Left lobe of liver (tissue), 2 donors: ENCODE measurements around the gene NOVA1. TPM values are rescaled to one million over a fixed set of nuclear protein-coding genes. Genes with fewer than 3 reads are reported as not detected.
"Not testable (repeated sequence)": the region's sequence is repeated elsewhere in the genome, so short reads cannot be mapped to it uniquely, and the experiment has no call there.

ENCODE experiments used
- ATAC-seq: fragments of 200-7000 bp; cut with Tn5 transposase; one replicate; pipeline ENCODE4 v1.9.1; 2020; ENCODE audit warnings: mild to moderate bottlenecking, moderate library complexity
- DNase-seq: peaks from one replicate; pipeline ENCODE4 v3.0.0-alpha.2; 2020; ENCODE audit warnings: low spot score
- total RNA-seq: library from RNA; stranded (reverse); gene quantifications from one replicate; pipeline ENCODE4 v1.2.1, GENCODE V29; 2021
- donor health status: DM: no; HTN: no; CAD: no; lungs with moderate emphysema.
- donor health status: DM: no; HTN: yes; CAD: no.

Gene NOVA1, protein sequence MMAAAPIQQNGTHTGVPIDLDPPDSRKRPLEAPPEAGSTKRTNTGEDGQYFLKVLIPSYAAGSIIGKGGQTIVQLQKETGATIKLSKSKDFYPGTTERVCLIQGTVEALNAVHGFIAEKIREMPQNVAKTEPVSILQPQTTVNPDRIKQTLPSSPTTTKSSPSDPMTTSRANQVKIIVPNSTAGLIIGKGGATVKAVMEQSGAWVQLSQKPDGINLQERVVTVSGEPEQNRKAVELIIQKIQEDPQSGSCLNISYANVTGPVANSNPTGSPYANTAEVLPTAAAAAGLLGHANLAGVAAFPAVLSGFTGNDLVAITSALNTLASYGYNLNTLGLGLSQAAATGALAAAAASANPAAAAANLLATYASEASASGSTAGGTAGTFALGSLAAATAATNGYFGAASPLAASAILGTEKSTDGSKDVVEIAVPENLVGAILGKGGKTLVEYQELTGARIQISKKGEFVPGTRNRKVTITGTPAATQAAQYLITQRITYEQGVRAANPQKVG
- total RNA-seq, result 0.25 TPM

DNA sequence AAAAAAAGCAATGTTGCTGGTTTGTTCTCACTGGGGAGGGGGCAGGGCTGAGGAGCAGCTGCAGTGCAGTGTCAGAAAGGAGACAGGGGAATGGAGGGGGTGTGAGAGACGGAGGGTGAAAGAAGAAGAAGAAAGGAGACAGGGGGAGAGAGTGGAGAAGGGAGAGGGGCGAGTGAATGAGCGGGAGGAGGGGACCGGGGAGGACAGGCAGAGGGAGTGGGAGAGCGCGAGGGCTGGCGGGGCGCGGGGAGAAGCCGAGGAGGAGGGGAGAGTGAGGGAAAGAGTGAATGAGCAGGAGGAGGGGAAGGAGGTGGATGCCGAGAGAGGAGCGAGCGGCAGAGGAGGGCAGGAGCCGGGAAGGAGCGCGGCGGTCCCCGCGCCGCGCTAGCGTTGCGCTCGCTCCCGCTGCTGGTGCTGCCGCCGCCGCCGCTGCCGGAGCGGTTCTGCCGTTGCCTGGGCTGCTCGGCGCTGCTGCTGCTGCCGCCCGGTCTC, at the start of gene NOVA1:
NOVA1 (minus strand) TSS at position 445 of the 492 bp plus-strand sequence. CDS start 597 bp downstream, outside the sequence.
- no peak for DNase-seq
- peak; percentile 67 for ATAC-seq

DNA sequence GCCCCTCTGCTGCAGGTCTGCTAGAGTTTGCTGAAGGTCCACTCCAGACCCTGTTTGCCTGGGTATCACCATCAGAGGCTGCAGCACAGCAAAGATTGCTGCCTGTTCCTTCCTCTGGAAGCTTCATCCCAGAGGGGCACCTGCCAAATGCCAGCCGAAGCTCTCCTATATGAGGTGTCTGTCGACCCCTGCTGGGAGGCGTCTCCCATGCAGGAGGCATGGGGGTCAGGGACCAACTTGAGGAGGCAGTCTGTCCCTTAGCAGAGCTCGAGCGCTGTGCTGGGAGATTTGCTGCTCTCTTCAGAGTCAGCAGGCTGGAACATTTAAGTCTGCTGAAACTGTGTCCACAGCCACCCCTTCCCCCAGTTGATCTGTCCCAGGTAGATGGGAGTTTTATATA, 47.2 kb upstream of the NOVA1 start:
- not testable (repeated sequence) for DNase-seq, ATAC-seq

DNA sequence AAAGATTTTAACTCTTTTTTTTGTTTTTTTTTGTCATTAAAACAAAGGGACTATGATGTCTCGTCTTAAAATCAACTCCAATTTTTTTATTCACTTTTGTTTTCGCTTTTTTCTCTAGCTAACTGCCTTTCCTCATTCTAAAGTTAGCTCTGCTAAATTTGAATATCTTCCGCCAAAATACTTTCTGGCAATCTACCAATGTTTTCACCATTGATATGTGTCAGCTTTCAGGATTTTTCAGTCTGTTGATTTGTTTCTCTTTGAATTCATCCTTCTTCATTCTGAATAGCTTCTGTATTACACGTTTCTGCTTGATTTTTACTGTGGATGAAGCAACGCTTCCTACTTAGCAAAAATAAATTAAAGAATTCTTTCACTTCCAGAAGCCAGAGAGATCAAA, 38.7 kb upstream of the NOVA1 start:
- ATAC-seq, result no peak

DNA sequence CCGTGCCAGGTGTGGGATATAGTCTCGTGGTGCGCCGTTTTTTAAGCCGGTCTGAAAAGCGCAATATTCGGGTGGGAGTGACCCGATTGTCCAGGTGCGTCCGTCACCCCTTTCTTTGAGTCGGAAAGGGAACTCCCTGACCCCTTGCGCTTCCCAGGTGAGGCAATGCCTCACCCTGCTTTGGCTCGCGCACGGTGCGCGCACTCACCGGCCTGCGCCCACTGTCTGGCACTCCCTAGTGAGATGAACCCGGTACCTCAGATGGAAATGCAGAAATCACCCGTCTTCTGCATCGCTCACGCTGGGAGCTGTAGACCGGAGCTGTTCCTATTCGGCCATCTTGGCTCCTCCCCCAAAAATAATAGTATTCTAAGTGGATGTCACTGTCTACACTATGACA, 37.1 kb upstream of the NOVA1 start:
- not testable (repeated sequence) for DNase-seq, ATAC-seq

More for the DNA sequence above, 38.7 kb upstream of the NOVA1 start:
- no peak for DNase-seq

DNA sequence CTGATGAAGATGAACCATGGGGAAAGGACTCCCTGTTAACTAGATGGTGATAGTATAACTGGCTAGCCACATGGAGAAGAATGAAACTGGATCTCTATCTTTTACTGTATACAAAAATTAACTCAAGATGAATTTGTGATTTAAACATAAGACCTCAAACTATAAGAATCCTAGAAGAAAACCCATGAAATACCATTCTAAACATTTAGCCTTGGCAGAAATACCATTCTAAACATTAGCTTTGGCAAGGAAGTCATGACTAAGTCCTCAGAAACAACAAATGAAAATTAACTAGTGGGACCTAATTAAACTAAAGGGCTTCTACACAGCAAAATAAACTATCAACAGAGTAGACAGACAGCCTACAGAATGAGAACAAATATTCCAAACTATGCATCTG, 28.4 kb upstream of the NOVA1 start:
- ATAC-seq, result no peak

DNA sequence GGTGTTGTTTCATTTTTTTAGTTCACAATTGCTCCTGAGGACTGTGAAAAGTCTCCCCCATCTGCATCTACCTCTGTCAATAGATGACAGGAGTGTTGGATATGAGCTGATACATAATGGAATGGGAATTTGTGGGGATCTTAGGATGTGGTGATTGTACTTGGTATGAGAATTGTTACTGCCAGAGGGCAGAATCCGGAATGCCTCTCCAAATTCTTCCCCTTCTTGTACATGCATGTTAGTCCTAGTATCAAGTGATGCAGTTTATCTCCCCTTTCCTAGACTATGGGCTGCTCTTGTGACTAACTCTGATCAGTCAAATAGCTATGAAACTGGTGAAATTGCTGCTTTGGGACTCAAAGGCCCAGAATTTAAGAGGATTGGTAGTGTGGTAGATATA, 24.8 kb upstream of the NOVA1 start:
- ATAC-seq (no peak), DNase-seq (no peak)

More for the DNA sequence above, 28.4 kb upstream of the NOVA1 start:
- DNase-seq, result no peak

DNA sequence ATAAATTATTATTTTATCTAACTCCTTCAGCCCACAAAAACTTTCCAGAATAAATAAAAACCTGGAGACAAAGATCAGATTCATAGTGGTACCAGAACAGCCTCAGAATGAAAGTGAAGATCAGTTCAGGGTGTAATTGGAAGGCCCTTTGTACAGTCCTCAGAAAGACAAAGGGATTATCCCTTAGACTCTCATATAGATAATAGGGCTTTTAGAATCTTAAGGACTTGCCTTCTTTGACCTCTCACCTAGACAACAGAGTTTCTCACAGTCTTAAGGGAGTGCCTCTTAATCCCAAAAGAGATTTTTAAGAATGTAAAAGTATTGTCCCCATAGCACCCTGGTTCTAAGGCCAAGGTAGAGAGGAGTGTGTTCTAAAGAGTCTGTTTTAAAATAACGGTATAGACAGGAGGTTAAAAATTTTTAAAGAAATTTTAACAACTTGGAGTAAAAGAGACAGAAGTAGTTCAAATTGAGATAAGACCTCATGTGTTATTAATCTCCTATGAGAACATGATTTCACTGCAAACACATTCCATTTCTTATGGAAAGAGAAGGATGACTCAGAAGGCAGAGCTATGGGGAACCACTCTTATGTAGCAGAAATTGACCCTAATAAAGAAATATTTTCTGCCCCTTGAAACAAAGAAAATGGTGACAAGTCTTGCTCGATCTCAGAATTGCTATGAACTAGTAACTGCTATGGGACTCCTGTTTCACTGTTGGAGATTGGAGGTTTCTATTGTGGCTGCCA, 24.2 kb upstream of the NOVA1 start:
- ATAC-seq, result no peak
- DNase-seq, result no peak

DNA sequence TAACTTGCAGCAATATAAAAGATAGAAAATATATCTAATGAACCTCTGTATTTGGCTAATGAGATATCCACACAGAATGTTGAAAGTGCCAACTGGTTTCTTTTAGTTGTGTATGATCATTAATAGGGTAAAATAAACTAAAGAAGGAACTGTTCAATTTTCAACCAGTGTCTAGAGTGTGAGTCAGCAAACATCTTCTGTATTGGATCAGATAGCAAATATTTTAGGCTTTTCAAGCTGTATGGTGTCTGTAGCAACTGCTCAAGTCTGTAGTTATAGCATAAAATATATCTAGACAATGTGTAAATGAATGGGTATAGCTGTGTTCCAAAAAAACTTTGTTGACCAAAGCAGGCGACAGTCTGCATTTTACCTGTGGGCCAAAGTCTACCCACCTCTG, 23.5 kb upstream of the NOVA1 start:
- ATAC-seq, result no peak
- DNase-seq, result no peak

DNA sequence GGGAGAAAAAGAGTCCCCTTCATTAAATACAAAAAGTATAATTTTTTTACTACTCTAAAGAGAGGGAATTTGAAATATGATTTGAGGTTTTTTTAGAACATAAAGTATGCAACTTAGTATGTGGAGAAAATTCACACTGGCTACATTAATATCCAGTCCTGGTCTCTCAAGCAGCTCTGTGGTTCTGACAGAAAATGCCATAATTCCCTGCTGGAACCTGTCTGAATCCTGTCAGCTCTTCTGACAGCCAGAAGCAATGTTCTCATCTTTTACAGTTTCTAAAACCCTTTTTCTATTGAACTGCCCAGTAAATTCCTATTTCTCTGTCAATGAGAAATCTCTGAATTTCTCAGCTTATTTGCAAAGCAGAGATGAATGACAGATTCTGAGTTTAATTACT, 13.4 kb upstream of the NOVA1 start:
- no peak for ATAC-seq
- DNase-seq, result no peak

DNA sequence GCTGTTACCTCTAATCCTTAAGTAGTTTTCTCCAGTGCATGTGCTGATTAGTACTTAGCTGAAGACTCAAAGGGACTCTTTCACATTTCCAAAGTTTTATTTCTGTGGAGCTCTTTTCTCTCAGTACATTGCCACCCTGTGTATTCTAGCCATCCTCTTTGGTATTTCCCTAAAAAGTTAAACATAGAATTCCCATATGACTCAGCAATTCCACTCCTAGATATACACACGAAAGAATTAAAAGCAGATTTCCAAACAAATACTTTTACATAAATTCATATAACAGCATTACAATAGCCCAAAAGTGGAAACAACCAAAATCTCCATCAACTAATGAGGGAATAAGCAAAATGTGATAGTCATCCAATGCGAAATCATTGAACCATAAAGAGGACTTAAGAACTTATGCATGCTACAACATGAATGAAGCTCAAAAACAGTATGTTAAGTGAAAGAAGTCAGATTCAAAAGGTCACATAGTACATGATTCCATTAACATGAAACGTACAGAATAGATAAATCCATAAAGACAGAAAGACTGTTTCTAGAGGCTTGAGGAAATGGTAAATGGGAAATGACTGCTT, 9.0 kb upstream of the NOVA1 start:
- no peak for DNase-seq
- ATAC-seq, result no peak

DNA sequence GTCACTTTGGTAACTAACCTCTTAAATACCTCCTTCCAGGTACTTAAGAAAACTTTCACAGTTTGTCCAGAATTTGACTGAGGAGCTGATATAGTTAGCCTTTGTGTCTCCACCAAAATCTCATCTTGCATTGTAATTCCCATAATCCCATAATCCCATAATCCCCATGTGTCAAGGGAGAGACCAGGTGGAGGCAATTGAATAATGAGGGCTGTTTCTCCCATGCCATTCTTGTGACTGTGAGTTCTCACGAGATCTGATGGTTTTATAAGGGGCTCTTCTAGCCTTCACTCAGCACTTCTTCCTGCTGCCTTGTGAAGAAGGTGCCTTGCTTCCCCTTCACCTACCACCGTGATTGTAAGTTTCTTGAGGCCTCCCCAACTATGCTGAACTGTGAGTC, 7.8 kb upstream of the NOVA1 start:
- no peak for DNase-seq
- ATAC-seq, result no peak

DNA sequence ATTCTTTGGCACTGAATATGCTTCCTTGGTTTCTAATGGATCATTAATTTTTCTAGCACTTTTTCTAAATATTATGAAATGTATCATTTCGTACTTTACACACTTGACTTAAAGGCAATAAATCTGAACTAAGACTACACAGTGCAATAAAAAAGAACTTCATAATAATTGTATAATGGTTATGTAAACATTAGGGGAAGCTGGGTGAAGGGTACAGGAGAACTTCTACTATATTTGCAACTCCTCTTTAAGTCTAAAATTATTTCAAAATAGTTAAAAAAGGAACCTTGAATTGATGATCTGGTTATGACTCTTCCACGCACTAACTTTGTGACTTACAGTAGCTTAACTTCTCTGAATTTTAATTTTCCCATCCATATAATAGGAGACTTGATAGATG, 5.1 kb upstream of the NOVA1 start:
- DNase-seq, result no peak
- ATAC-seq, result no peak

DNA sequence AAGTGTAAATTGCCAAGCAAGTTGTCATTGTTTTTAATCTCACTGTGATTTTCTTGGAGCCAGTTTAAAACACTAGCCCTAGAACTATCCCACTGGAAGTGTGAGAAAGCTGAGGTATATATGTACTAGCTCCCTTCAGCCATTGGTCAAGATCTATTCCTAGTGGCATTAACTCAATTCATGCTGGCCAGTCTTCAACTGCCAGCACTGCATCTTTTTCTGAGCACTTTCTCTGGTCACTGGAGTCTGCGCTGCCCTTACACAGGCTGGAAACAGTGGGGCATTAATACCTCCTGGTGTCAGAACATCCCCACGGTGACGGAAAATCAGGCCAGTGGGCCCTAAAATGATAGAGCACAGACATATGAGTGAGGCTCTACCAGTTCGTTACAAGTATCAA, 4.0 kb upstream of the NOVA1 start:
- no peak for DNase-seq
- no peak for ATAC-seq

DNA sequence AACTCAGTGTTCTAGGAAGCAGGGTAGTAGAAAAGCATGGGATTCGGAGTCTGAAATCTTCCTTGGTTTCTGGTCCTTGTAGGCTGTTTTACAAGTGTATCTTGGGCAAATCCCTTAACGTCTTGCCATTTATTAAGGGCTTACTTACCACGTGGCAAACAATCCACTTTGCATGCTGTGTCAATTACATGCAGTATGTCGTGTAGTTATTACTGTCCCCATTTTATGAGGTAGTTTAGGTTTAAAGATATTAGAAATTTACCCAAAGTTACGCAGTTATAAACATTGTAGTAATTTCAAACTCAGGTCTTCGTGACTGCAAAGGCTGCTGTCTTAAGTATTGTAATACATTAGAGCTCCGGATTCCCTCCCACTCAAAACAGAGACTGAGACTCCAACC, 1.5 kb upstream of the NOVA1 start:
- ATAC-seq (no peak), DNase-seq (no peak)

DNA sequence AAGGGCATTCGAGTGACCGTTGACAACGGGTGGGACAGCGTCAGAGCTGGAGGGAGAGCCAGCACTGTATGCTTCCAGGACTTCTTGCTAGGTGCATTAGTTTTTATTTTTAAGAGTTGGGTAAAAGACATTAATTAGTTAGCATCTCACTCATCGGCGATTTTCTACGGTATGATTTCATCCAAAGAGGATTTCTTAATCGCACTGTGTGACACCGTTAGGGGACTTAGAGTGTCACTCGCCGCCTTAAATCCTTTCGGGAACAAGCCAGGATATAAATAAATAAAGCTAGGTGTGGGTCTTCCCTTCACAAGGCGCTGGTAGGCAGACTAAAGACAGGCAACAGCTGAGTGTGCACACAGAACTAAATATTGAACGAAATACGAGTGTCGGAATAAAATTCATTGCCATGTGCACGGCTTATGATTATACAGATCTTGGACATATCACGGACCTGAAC, 869 bp upstream of the NOVA1 start:
- DNase-seq, result no peak
- no peak for ATAC-seq

DNA sequence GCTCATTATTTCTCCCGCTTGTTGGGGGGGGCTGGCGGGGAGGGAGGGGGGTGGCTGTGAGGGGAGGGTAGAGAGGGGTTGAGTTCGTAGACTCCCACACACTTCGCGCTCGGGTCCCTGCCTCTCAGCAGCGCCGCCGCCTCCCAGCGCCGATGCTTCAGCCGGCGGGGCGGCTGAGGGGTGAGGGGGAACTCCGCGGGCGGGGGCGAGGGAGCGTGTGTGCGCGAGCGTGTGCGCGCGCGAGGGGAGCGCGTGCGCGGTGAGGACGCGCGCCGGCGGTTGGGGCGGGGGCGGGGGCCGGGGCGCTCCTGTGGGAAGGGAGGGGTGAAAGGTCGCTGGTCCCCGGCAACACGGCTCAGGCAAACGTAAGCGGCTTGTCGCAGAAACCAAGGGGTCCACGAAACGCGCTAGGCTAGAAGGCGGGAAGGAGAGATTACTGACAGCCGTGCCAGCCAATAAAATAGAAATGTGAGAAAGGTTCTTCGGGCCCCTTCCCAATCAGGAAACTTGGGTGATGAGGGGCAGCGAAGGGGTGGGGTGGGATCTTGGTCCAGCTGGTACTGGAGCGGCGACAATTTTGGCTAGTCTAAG, 343 bp upstream of the NOVA1 start:
- DNase-seq (peak; percentile 53), ATAC-seq (peak; percentile 85)

DNA sequence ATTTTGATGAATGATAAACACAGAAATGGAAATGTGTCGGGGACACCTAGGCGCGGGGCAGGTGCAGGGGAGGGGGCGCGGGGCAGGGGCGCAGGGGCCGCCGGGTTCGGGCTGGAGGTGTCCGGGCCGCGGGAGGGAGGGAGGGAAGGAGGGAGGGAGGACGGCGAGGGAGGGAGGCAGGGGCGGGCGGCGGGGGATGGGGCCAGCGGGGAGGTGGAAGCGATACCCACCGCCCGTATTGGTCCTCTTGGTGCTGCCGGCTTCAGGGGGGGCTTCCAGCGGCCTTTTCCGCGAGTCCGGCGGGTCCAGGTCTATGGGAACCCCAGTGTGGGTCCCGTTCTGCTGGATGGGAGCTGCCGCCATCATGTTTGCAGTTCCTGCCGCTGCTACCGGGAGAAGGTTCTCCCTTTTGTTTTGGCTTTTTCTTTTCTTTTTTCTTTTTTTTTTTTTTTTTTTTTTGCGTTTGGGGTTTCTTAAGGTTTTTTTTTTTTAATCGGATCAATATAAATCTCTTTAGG, 703 bp downstream of the NOVA1 start:
- ATAC-seq (no peak), DNase-seq (no peak)

DNA sequence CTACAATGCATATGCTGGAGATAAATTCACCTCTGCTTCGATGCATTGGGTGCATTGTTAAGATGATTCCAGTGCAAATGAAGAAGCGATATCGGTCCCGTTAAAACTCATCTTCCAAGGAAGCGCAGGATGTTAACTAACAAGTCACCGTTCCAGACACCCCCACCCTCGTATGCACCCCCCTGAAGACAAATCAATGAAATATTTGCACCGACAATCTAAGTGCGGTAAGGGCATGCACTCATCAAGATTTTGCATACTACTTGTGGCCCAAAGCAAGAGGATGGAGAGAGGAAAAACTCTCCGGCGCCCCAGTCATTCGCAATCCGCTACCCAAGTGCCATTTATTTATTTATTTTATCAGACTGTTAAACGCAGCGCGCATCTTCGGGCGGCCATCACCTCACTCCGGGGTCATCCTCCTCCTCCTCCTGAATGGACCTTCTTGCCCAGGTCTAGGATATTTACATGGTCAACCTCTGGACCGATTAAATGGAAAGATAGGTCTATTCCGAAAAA, 1.2 kb downstream of the NOVA1 start:
- no peak for DNase-seq

DNA sequence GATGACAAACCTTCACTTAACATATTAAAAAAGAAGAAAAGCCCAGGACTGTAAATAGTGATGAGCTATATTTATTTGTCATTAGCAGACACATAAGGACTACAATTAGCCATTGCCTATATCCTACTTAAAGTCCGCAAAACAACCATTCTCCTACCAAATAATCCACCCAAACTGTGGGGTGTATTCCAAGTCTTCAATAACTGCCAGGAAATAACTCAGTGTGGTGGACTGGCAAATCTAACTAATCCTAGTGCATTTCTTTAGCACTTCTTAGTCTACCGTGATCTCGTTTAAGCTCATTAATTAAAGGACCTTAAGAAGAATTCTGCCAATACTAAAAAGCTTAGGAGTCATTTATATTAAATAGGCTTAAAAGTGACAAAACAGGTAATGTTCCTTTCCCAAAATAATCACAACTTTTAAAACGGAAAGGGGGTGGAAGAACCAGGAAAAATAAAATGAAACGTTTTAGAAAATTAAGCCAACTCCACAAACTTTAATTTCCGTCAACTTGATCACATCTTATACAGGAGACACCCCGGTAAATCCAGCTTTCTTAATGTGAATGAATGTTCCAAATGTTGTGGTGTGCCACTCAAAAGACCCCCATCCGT, 1.8 kb downstream of the NOVA1 start:
- no peak for DNase-seq
- no peak for ATAC-seq

More for the DNA sequence above, 1.2 kb downstream of the NOVA1 start:
- ATAC-seq, result no peak
